CD4-positive, alpha-beta memory T cell (primary cell): Measurements from ENCODE around the gene FBRSL1. TPM values are rescaled to one million over a fixed set of nuclear protein-coding genes. Genes with fewer than 3 reads are reported as not detected.

Experiments used
- CTCF ChIA-PET: fragments of 350-600 bp; sonication (Branson Sonifier 250); formaldehyde crosslinking; loops from one replicate; lab custom pipeline; 2021; ENCODE audit warnings: inconsistent platforms; ENCODE audit not compliant: partially characterized antibody; lab: Charles Lee
- POLR2A ChIA-PET: fragments of 350-600 bp; sonication (Branson Sonifier 250); formaldehyde crosslinking; loops from one replicate; lab custom pipeline; 2021; ENCODE audit not compliant: partially characterized antibody; lab: Charles Lee
- DNase-seq, 5 donors: peaks; one replicate each; pipeline versions ENCODE4 v3.0.0 to v3.0.0-alpha.2; 2020 to 2022; ENCODE audit warnings: mixed read lengths in 1 of 5
- H3K27ac ChIP-seq: one replicate; pipeline ENCODE4 v1.7.0; 2013; ENCODE audit warnings: low read depth, low read length
- H3K27me3 ChIP-seq: 2 replicates; pipeline ENCODE4 v1.7.0; 2013; ENCODE audit warnings: mild to moderate bottlenecking, low read length, moderate library complexity; ENCODE audit not compliant: insufficient read depth
- H3K36me3 ChIP-seq: 2 replicates; pipeline ENCODE4 v1.7.0; 2013; ENCODE audit warnings: mild to moderate bottlenecking, low read length, moderate library complexity; ENCODE audit not compliant: insufficient read depth
- H3K4me1 ChIP-seq: 2 replicates; pipeline ENCODE4 v1.7.0; 2013; ENCODE audit warnings: mild to moderate bottlenecking, low read length, moderate library complexity; ENCODE audit not compliant: insufficient read depth
- H3K4me3 ChIP-seq, 2 donors: one replicate each; pipeline ENCODE4 v1.7.0; 2013; ENCODE audit warnings: low read length in 2 of 2, mild to moderate bottlenecking in 1 of 2
- H3K9me3 ChIP-seq, 2 donors: one replicate each; pipeline ENCODE4 v1.7.0; 2013; ENCODE audit warnings: low read length in 2 of 2, control low read depth in 1 of 2; ENCODE audit not compliant: control insufficient read depth in 1 of 2
- H3K27ac Mint-ChIP-seq, 7 donors: one replicate each; pipeline ENCODE4 v1.8.0; 2020 to 2021; ENCODE audit warnings: mixed read lengths in 7 of 7, mild to moderate bottlenecking in 6 of 7, inconsistent platforms in 3 of 7, moderate library complexity in 3 of 7
- H3K27me3 Mint-ChIP-seq, 2 donors: one replicate each; pipeline ENCODE4 v1.8.0; 2020 to 2021; ENCODE audit warnings: mixed read lengths in 2 of 2
- H3K36me3 Mint-ChIP-seq, 2 donors: one replicate each; pipeline ENCODE4 v1.8.0; 2020 to 2021; ENCODE audit warnings: mixed read lengths in 2 of 2, inconsistent platforms in 1 of 2, mild to moderate bottlenecking in 1 of 2
- H3K4me1 Mint-ChIP-seq, 4 donors: one replicate each; pipeline ENCODE4 v1.8.0; 2020 to 2021; ENCODE audit warnings: mixed read lengths in 4 of 4, mild to moderate bottlenecking in 1 of 4
- H3K4me3 Mint-ChIP-seq, 8 donors: one replicate each; pipeline ENCODE4 v1.8.0; 2020 to 2021; ENCODE audit warnings: mixed read lengths in 8 of 8, mild to moderate bottlenecking in 7 of 8, moderate library complexity in 6 of 8, inconsistent platforms in 3 of 8
- H3K9me3 Mint-ChIP-seq, 8 donors: one replicate each; pipeline ENCODE4 v1.8.0; 2020 to 2021; ENCODE audit warnings: mixed read lengths in 8 of 8, mild to moderate bottlenecking in 5 of 8, inconsistent platforms in 3 of 8, moderate library complexity in 1 of 8
- intact Hi-C: fragments of 100-400 bp; cut with micrococcal nuclease; formaldehyde crosslinking; loops from one replicate; pipeline ENCODE4 v1.15.1; 2023
- polyA plus RNA-seq, 2 donors: library from polyadenylated mRNA; unstranded; fragments of 300-500 nt; fragmentation: Illumina TruSeq; gene quantifications; one replicate each; pipeline ENCODE4 v1.2.3, GENCODE V29; 2021
- total RNA-seq, 2 experiments: library from RNA; stranded (reverse); gene quantifications; one replicate each; pipeline ENCODE4 v1.2.3, GENCODE V29; 2021

Gene FBRSL1
- total and polyA plus RNA-seq, 4 experiments from 2014 or later = 3.1 to 101 (median 97.3) TPM; not detected in 1

GRCh38 chr12:132510746-132511477 lies 21.0 kb downstream of the FBRSL1 start:
- Mint-ChIP-seq H3K4me3 (no peak overlapping the region), H3K27ac (peak overlapping the region in 1 of 7 donors; percentile 36), H3K36me3 (peaks cover 10 to 16% of the 10 kb centered on the region in 2 donors), H3K9me3 (peaks cover 0 to 8% (median 2%) of the 10 kb centered on the region in 8 donors), H3K4me1 (peaks cover 4 to 19% (median 16%) of the 10 kb centered on the region in 4 donors), H3K27me3 (no peaks in the 10 kb centered on the region)
- H3K27me3 ChIP-seq = no peaks in the 10 kb centered on the region
- CTCF ChIA-PET = no interaction called here
- no peaks in the 10 kb centered on the region for H3K9me3 ChIP-seq
- POLR2A ChIA-PET = no interaction called here
- H3K4me3 ChIP-seq = no peak overlapping the region
- DNase-seq = no peak
- intact Hi-C loops = no loop called here
- no peaks in the 10 kb centered on the region for H3K36me3 ChIP-seq
- peaks cover 17% of the 10 kb centered on the region for H3K4me1 ChIP-seq
- H3K27ac ChIP-seq = no peak overlapping the region

DNA sequence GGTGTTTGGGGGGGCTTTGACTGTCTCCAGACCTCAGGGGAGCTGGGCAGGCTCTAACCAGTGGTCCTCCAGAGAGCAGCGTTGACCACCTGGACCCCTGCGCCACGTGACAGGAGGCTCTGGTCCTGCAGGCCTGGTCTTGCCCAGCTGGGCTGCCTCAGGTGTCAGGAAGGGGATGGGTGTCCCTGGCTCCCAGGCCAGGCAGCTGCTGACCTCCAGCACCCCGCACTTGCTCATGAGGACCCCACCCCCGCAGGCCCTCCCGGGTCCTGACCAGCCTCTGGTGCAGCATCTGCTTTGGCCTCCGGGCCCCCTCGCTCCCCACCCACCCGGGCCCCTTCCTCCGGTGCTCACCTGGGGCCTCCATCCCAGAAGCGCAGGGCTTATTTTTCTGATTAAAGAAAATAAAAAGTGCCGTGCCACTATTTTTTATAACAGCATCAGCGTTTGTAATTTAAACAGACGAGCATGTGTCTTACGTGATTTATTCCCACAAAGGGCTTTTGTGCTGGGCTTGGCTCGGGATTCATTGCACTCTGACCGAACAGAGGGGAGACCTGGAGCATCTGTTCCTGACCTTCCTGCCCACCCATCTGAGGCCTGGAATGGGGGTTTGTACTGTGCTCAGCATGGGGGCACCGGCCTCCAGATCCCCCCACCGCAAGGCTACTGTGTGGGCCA lies 21.7 kb downstream of the FBRSL1 start:
- Mint-ChIP-seq H3K9me3 (peaks cover 0 to 9% (median 2%) of the 10 kb centered on the region in 8 donors), H3K4me3 (no peak overlapping the region), H3K27ac (no peak overlapping the region), H3K4me1 (peaks cover 0 to 12% (median 10%) of the 10 kb centered on the region in 4 donors), H3K27me3 (no peaks in the 10 kb centered on the region), H3K36me3 (peaks cover 17 to 18% of the 10 kb centered on the region in 2 donors)
- Histone ChIP-seq H3K36me3 (no peaks in the 10 kb centered on the region), H3K27ac (no peak overlapping the region), H3K4me3 (no peak overlapping the region), H3K27me3 (no peaks in the 10 kb centered on the region), H3K9me3 (no peaks in the 10 kb centered on the region), H3K4me1 (peaks cover 9% of the 10 kb centered on the region)
- POLR2A ChIA-PET = no interaction called here
- CTCF ChIA-PET = interaction anchor here (1.0 kb wide), 1 partner anchor 12 kb away, joined by 3 read pairs; no protein-coding TSS in a partner anchor
- intact Hi-C loops = no loop called here
- DNase-seq = no peak

DNA sequence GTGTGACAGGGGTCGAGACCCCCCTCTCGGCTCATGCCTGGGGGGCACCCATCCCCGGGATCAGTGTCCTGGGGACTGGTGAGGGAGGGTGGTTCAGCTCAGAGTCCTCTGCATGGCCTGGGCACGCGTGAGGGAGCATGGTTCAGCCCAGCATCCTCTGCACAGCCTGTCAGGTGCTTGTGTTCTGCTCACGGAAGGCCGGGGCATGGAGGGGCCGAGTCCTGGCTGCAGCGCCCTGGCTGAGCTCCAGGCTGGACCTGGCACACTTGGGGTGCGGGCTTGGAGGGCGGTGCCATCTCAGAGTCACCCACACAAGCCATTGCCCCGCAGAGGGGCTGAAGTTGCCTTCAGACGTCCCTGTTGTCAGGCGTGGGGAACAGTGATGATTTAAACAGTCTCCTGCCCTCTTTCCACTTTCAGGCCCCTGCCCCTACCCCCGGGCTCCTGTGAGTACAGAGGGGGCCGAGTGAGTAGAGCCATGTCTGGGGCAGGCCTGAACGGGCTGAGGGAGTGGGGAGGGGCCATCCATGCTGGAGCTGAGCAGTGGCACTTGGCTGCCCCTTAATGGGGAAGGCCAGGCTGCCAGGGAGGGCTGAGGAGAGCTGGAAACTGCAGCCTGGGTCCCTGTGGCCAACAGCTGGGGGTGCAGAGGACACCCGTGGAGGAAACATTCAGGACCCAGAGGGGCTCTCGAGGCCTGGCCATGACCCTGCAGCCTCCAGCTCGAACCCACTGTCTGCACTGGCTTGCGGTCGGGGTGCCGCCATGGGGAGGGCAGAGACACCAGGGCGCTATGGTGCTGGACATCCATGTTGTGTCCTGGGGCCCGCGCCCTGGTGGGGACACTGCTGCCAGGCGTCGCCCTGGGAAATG lies 22.5 kb downstream of the FBRSL1 start:
- H3K4me3 ChIP-seq = no peak overlapping the region
- ChIA-PET CTCF (interaction anchor here (1.0 to 3.3 kb wide), 2 partner anchors 11 to 97 kb away, joined by 3 to 11 read pairs; no protein-coding TSS in a partner anchor), POLR2A (no interaction called here)
- H3K9me3 ChIP-seq = no peaks in the 10 kb centered on the region
- H3K9me3 Mint-ChIP-seq = peaks cover 0 to 9% (median 3%) of the 10 kb centered on the region in 8 donors
- H3K27me3 ChIP-seq = no peaks in the 10 kb centered on the region
- H3K27ac Mint-ChIP-seq = no peak overlapping the region
- H3K36me3 Mint-ChIP-seq = peaks cover 23 to 24% of the 10 kb centered on the region in 2 donors
- intact Hi-C loops = no loop called here
- H3K4me1 Mint-ChIP-seq = peaks cover 0 to 6% (median 4%) of the 10 kb centered on the region in 4 donors
- H3K36me3 ChIP-seq = no peaks in the 10 kb centered on the region
- no peak overlapping the region for H3K27ac ChIP-seq
- H3K4me1 ChIP-seq = peaks cover 1% of the 10 kb centered on the region
- no peak overlapping the region for H3K4me3 Mint-ChIP-seq
- DNase-seq = no peak
- H3K27me3 Mint-ChIP-seq = no peaks in the 10 kb centered on the region

DNA sequence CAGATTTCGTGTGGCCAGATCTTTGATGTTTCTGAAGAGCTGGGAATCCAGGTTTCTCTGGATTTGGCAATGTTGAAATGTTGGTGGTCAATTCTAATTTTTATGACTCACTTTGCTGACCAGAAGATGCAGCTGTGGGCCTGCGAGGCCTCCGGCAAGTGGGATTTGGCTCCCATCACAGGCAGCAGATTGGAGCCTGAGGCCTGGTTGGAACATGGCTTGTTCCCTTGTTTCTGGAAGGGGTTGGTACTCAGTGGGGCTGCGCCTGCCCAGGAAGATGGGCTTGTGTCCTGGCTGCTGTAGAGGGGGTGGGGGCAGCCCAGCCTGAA lies 23.1 kb downstream of the FBRSL1 start:
- Histone ChIP-seq H3K27ac (no peak overlapping the region), H3K9me3 (no peaks in the 10 kb centered on the region), H3K4me3 (no peak overlapping the region), H3K4me1 (no peaks in the 10 kb centered on the region), H3K36me3 (no peaks in the 10 kb centered on the region), H3K27me3 (no peaks in the 10 kb centered on the region)
- Mint-ChIP-seq H3K9me3 (peaks cover 0 to 11% (median 4%) of the 10 kb centered on the region in 8 donors), H3K27me3 (no peaks in the 10 kb centered on the region), H3K27ac (peak overlapping the region in 2 of 7 donors; percentile 12 to 46), H3K4me3 (no peak overlapping the region), H3K36me3 (peaks cover 26 to 29% of the 10 kb centered on the region in 2 donors), H3K4me1 (peaks cover 1 to 9% (median 4%) of the 10 kb centered on the region in 4 donors)
- CTCF ChIA-PET = interaction anchor here (3.3 kb wide), 1 partner anchor 97 kb away, joined by 11 read pairs; no protein-coding TSS in a partner anchor
- intact Hi-C loops = no loop called here
- POLR2A ChIA-PET = no interaction called here
- DNase-seq = no peak

- Mint-ChIP-seq H3K4me1 (peaks cover 4 to 15% (median 7%) of the 10 kb centered on the region in 4 donors), H3K27me3 (no peaks in the 10 kb centered on the region), H3K27ac (no peak overlapping the region), H3K9me3 (peaks cover 0 to 16% (median 5%) of the 10 kb centered on the region in 8 donors), H3K36me3 (peaks cover 32 to 34% of the 10 kb centered on the region in 2 donors), H3K4me3 (no peak overlapping the region)
- no peaks in the 10 kb centered on the region for H3K27me3 ChIP-seq
- intact Hi-C loops = no loop called here
- no peak overlapping the region for H3K4me3 ChIP-seq
- CTCF ChIA-PET = interaction anchor here (3.3 kb wide), 1 partner anchor 98 kb away, joined by 11 read pairs; no protein-coding TSS in a partner anchor
- H3K27ac ChIP-seq = no peak overlapping the region
- no peak for DNase-seq
- no peaks in the 10 kb centered on the region for H3K9me3 ChIP-seq
- POLR2A ChIA-PET = no interaction called here
- no peaks in the 10 kb centered on the region for H3K36me3 ChIP-seq
- H3K4me1 ChIP-seq = no peaks in the 10 kb centered on the region
Measured at GRCh38 chr12:132513458-132514135, 23.6 kb downstream of the FBRSL1 start.

GRCh38 chr12:132514216-132514820 lies 24.4 kb downstream of the FBRSL1 start:
- Histone ChIP-seq H3K27ac (no peak overlapping the region), H3K4me1 (no peaks in the 10 kb centered on the region), H3K36me3 (no peaks in the 10 kb centered on the region), H3K9me3 (no peaks in the 10 kb centered on the region), H3K4me3 (no peak overlapping the region), H3K27me3 (no peaks in the 10 kb centered on the region)
- CTCF ChIA-PET = interaction anchor here (0.9 to 3.3 kb wide), 2 partner anchors 9 to 99 kb away, joined by 3 to 11 read pairs; no protein-coding TSS in a partner anchor
- Mint-ChIP-seq H3K4me1 (peaks cover 4 to 22% (median 10%) of the 10 kb centered on the region in 4 donors), H3K36me3 (peaks cover 39 to 41% of the 10 kb centered on the region in 2 donors), H3K27me3 (no peaks in the 10 kb centered on the region), H3K9me3 (peaks cover 0 to 21% (median 5%) of the 10 kb centered on the region in 8 donors), H3K27ac (no peak overlapping the region), H3K4me3 (no peak overlapping the region)
- intact Hi-C loops = no loop called here
- no peak for DNase-seq
- POLR2A ChIA-PET = interaction anchor here (0.6 kb wide), 1 partner anchor 28 kb away, joined by 4 read pairs; no protein-coding TSS in a partner anchor
